C4-2B (cell line): ENCODE data around the gene SPG7.

Source experiments
- ZFX ChIP-seq: fragments of 450-650 bp; IDR thresholded peaks from 2 replicates; pipeline ENCODE4 v1.6.1; 2017
- TF ChIP-seq, protein P1 (sequence below): fragments of 450-650 bp; conservative IDR thresholded peaks from 2 replicates; pipeline ENCODE4 v1.5.1; 2017; ENCODE audit warnings: mild to moderate bottlenecking

DNA sequence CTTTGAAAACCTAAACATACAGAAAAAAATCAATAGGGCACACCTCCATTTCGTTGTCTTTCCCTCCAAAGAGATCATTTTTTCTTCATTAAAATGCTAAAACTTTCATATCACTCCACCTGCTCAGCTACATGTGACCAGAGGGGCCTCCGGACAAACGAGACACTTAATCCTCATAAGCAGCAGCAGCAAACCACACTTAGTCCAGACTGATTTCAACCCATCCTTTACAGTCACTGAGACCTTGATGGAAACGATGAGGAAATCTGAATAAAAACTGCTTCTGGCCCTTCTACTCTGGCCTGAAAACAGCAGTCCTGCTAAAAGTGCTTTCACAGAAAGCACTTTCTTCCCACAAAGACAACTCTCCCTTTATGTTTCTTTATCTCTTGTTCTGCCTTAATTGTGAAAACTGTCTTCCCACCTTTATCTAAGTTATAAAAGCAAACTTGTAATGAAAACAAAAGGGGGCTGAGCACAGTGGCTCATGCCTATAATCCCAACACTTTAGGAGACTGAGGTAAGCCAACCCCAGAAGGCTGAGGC lies 22.4 kb upstream of the SPG7 start:
- TF ChIP-seq, protein P1, sequence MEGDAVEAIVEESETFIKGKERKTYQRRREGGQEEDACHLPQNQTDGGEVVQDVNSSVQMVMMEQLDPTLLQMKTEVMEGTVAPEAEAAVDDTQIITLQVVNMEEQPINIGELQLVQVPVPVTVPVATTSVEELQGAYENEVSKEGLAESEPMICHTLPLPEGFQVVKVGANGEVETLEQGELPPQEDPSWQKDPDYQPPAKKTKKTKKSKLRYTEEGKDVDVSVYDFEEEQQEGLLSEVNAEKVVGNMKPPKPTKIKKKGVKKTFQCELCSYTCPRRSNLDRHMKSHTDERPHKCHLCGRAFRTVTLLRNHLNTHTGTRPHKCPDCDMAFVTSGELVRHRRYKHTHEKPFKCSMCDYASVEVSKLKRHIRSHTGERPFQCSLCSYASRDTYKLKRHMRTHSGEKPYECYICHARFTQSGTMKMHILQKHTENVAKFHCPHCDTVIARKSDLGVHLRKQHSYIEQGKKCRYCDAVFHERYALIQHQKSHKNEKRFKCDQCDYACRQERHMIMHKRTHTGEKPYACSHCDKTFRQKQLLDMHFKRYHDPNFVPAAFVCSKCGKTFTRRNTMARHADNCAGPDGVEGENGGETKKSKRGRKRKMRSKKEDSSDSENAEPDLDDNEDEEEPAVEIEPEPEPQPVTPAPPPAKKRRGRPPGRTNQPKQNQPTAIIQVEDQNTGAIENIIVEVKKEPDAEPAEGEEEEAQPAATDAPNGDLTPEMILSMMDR, result no peak
- no peak for TF ChIP-seq ZFX
